Measurements from ENCODE around the gene PYGB. TPM values are rescaled to one million over a fixed set of nuclear protein-coding genes. Genes with fewer than 3 reads are reported as not detected.

PYGB gene
- total RNA-seq, 2 donors from 2014 or later: 211 to 295 TPM

DNA sequence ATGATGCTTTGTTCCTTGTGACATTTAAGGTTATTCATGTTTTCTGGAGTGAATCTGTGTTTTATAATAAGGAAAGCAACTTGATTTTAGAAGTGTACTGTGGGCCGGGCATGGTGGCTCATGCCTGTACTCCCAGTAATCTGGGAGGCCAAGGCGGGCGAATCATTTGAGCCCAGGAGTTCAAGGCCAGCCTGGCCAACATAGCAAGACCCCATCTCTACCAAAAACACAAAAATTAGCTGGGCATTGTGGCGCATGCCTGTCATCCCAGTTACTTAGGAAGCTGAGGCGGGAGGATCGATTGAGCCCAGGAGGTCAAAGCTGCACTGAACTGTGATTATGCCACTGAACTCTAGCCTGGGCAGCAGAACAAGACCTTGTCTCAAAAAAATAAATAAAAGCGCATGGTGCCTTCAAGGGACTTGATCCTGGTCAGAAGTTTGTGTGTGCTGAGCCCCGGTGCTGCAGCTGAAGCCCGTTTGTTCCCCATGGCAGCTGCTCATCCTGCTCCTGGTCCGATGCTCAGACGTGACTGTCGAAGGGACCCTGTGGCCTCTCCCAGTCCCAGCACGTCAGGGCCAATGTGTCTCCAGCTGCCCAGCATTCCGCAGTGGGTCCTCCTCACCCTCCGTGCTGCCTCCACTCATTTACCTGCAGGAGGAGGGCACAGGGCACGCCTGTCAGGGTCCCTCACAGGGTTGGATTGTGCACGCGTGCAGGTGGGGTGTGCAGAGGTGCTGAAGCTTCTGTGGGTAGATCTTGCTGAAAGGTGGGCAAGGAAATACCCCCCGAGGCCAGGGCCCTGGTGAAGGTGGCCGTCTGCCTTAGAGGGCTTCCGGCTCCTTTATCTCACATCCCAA lies 34.1 kb upstream of the PYGB start:
- Histone ChIP-seq H3K4me1 (no peaks in the 10 kb centered on the region), H3K27me3 (no peaks in the 10 kb centered on the region), H3K27ac (no peak overlapping the region), H3K36me3 (peaks cover 9% of the 10 kb centered on the region), H3K4me3 (no peak overlapping the region), H3K9me3 (no peaks in the 10 kb centered on the region), H3K9ac (ENCODE audit: low read depth in 2 of 2, low read length in 2 of 2) (no peak overlapping the region)
- DNase-seq: no peak
- intact Hi-C loops (cut with DNase I): no loop called here
- TF ChIP-seq, protein P1, sequence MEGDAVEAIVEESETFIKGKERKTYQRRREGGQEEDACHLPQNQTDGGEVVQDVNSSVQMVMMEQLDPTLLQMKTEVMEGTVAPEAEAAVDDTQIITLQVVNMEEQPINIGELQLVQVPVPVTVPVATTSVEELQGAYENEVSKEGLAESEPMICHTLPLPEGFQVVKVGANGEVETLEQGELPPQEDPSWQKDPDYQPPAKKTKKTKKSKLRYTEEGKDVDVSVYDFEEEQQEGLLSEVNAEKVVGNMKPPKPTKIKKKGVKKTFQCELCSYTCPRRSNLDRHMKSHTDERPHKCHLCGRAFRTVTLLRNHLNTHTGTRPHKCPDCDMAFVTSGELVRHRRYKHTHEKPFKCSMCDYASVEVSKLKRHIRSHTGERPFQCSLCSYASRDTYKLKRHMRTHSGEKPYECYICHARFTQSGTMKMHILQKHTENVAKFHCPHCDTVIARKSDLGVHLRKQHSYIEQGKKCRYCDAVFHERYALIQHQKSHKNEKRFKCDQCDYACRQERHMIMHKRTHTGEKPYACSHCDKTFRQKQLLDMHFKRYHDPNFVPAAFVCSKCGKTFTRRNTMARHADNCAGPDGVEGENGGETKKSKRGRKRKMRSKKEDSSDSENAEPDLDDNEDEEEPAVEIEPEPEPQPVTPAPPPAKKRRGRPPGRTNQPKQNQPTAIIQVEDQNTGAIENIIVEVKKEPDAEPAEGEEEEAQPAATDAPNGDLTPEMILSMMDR (IDR thresholded peaks at IDR 0.05): no peak

DNA sequence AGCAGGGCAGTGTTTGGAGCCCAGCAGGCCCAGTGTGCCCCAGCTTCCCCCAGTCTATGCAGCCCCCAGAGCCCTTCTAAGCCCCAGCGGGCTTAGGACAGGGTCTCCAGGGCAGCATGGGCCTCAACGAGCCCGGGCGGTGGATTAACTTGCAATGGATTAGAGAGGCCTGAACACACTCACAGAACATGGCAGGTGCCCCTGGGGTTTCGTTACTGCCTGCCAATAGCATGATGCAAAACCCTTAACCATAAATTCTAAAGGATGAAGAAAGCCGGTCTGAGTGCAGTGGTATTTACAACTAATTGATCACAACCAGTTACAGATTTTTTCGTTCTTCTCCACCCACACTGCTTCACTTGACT lies 33.5 kb upstream of the PYGB start:
- Histone ChIP-seq H3K4me1 (no peaks in the 10 kb centered on the region), H3K4me3 (no peak overlapping the region), H3K9me3 (no peaks in the 10 kb centered on the region), H3K36me3 (peaks cover 9% of the 10 kb centered on the region), H3K27ac (no peak overlapping the region), H3K9ac (ENCODE audit: low read depth in 2 of 2, low read length in 2 of 2) (no peak overlapping the region), H3K27me3 (no peaks in the 10 kb centered on the region)
- intact Hi-C loops (cut with DNase I): no loop called here
- TF ChIP-seq, protein P1 (IDR thresholded peaks at IDR 0.05): no peak
- DNase-seq: no peak

DNA sequence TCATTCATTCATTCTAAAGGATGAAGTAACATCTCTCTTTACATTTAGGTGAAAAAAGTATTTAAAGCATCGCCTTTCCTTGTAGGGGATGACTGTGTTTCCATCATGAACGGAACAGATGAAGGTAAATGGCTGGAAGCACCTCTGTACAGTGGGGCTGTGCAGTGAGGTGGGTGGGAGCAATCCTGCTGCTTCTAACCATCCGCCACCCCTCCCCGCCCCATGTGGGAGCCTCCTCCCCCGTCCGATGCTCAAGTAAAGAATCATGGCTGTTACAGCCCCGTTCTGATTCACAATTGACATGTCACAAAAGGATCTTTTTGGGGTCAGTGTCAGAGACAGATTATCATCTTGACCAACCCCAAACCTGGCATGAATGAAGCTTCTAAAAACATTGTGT lies 33.1 kb upstream of the PYGB start:
- intact Hi-C loops (cut with DNase I): no loop called here

DNA sequence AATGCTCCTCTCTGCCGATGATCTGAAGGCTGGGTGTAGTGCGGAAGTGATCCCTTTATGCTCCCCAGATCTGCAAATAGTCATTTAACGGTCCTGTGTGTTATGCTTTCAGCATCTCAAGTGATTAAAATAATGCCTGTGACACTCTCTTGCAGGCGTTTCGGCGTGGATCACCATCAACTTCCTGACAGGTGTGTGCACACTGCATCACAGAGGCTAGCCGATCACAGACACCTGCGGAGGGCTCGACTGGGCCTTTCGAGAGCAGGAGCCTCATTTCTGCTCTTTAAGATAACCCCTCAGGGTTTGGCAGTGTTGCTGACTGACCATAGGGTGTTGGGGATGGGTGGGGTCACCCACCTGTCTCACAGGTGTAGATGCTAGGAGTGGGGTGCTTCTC lies 32.4 kb upstream of the PYGB start:
- H3K27me3 ChIP-seq: no peaks in the 10 kb centered on the region
- no peak overlapping the region for H3K9ac ChIP-seq (ENCODE audit: low read depth in 2 of 2, low read length in 2 of 2)
- no peaks in the 10 kb centered on the region for H3K4me1 ChIP-seq
- H3K4me3 ChIP-seq: no peak overlapping the region
- intact Hi-C loops (cut with DNase I): no loop called here
- H3K9me3 ChIP-seq: no peaks in the 10 kb centered on the region
- DNase-seq: no peak
- TF ChIP-seq, protein P1 (IDR thresholded peaks at IDR 0.05): no peak
- H3K36me3 ChIP-seq: peaks cover 9% of the 10 kb centered on the region
- no peak overlapping the region for H3K27ac ChIP-seq

More for the DNA sequence above, 33.1 kb upstream of the PYGB start:
- no peak for DNase-seq
- Histone ChIP-seq H3K4me3 (no peak overlapping the region), H3K27me3 (no peaks in the 10 kb centered on the region), H3K27ac (no peak overlapping the region), H3K9me3 (no peaks in the 10 kb centered on the region), H3K4me1 (no peaks in the 10 kb centered on the region), H3K9ac (ENCODE audit: low read depth in 2 of 2, low read length in 2 of 2) (no peak overlapping the region), H3K36me3 (peaks cover 9% of the 10 kb centered on the region)
- TF ChIP-seq, protein P1 (IDR thresholded peaks at IDR 0.05): no peak

DNA sequence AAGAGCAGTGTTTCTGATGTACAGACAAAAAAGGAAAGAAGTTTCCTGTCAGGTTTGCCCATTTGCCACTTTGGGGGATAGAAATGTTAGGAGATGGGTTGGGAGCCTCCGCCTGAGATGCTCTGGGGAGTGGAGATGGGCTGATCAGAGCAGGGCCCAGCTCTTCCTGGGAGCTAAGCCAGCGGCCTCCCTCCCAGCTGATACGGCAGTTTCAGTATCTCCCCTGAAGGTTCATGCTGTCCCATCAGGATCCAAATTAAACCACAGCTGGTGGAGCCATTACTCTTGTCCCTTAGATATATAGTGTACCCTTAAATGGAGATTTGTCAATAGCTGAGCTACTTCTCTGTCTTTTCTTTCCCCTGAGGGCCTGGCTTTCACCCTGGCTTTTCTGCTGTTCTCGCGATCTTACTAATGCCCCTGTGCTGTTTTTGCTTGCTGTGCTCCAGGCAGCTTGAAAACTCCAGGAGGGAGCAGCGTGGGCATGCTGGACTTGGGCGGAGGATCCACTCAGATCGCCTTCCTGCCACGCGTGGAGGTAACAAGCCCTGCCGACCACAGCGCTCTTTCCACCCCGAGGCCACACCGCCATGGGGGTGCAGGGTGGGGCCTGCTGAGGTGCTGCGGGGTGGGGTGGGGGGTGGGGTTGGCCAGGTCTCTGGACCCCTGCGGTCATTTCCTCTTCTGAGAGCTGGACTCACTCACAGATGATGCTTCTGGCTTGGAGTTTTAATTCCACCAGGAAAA lies 31.5 kb upstream of the PYGB start:
- Histone ChIP-seq H3K36me3 (peaks cover 9% of the 10 kb centered on the region), H3K27me3 (no peaks in the 10 kb centered on the region), H3K9me3 (no peaks in the 10 kb centered on the region), H3K9ac (ENCODE audit: low read depth in 2 of 2, low read length in 2 of 2) (no peak overlapping the region), H3K4me3 (no peak overlapping the region), H3K27ac (no peak overlapping the region), H3K4me1 (no peaks in the 10 kb centered on the region)
- DNase-seq: no peak
- TF ChIP-seq, protein P1 (IDR thresholded peaks at IDR 0.05): no peak
- intact Hi-C loops (cut with DNase I): no loop called here
